OCI-LY1 (cell line): ENCODE data around the gene CDK17.

Source experiments
- H2AFZ ChIP-seq: fragments of 200-600 bp; sonication (generic), shearing (Covaris generic); 2 replicates; pipeline ENCODE4 v1.6.0; 2014; ENCODE audit warnings: antibody characterized with exemption, mild to moderate bottlenecking, low read length
- H3F3A ChIP-seq: fragments of 200-600 bp; sonication (generic), shearing (Covaris generic); 2 replicates; pipeline ENCODE4 v1.6.0; 2014; ENCODE audit warnings: mild to moderate bottlenecking, antibody characterized with exemption, low read length, moderate library complexity; ENCODE audit not compliant: insufficient read depth
- H3K27ac ChIP-seq: fragments of 200-600 bp; sonication (generic); 2 replicates; pipeline ENCODE4 v1.5.1; 2014; ENCODE audit warnings: low read length, mixed run types, mild to moderate bottlenecking, low read depth; ENCODE audit not compliant: poor library complexity, severe bottlenecking
- H3K27me3 ChIP-seq: fragments of 200-600 bp; sonication (generic); 2 replicates; pipeline ENCODE4 v1.6.0; 2014; ENCODE audit warnings: antibody characterized with exemption, mild to moderate bottlenecking, low read length, moderate library complexity; ENCODE audit not compliant: insufficient read depth
- H3K36me3 ChIP-seq: fragments of 200-600 bp; sonication (generic); 2 replicates; pipeline ENCODE4 v1.6.1; 2014; ENCODE audit warnings: mild to moderate bottlenecking, antibody characterized with exemption, low read length, moderate library complexity, mixed read lengths; ENCODE audit not compliant: insufficient read depth
- H3K4me1 ChIP-seq: fragments of 200-600 bp; sonication (generic); 2 replicates; pipeline ENCODE4 v1.5.1; 2014; ENCODE audit warnings: mild to moderate bottlenecking, low read length, moderate library complexity; ENCODE audit not compliant: insufficient read depth, severe bottlenecking
- H3K4me2 ChIP-seq: fragments of 200-600 bp; sonication (generic), shearing (Covaris generic); 2 replicates; pipeline ENCODE4 v1.6.1; 2014; ENCODE audit warnings: low read length
- H3K4me3 ChIP-seq: fragments of 200-600 bp; sonication (generic); 2 replicates; pipeline ENCODE4 v1.5.1; 2014; ENCODE audit warnings: low read length, low read depth, mild to moderate bottlenecking, mixed read lengths; ENCODE audit not compliant: poor library complexity, severe bottlenecking
- H3K79me2 ChIP-seq: fragments of 200-600 bp; shearing (Covaris generic); 2 replicates; pipeline ENCODE4 v1.6.1; 2016; ENCODE audit warnings: mixed run types, low read length, mixed read lengths; ENCODE audit not compliant: insufficient read depth
- H3K9ac ChIP-seq: fragments of 200-600 bp; sonication (generic), shearing (Covaris generic); 2 replicates; pipeline ENCODE4 v1.6.1; 2014; ENCODE audit warnings: mild to moderate bottlenecking, low read length, mixed read lengths
- H3K9me2 ChIP-seq: fragments of 200-600 bp; sonication (generic), shearing (Covaris generic); 2 replicates; pipeline ENCODE4 v1.6.1; 2014; ENCODE audit warnings: low read depth, mild to moderate bottlenecking, low read length, mixed read lengths
- H3K9me3 ChIP-seq: fragments of 200-600 bp; shearing (Covaris generic); 2 replicates; pipeline ENCODE4 v1.6.1; 2014; ENCODE audit warnings: low read length, mixed read lengths
- H4K20me1 ChIP-seq: fragments of 200-600 bp; sonication (generic), shearing (Covaris generic); 2 replicates; pipeline ENCODE4 v1.6.0; 2016; ENCODE audit warnings: mild to moderate bottlenecking, low read length; ENCODE audit not compliant: insufficient read depth
- EZH2 ChIP-seq: fragments of 200-600 bp; sonication (generic), shearing (Covaris generic); IDR thresholded peaks from 2 replicates; pipeline ENCODE4 v1.8.0; 2017; ENCODE audit warnings: borderline replicate concordance, mixed run types, mild to moderate bottlenecking, antibody characterized with exemption, low read length, moderate library complexity, mixed read lengths
- TF ChIP-seq, protein P1 (sequence below): fragments of 200-600 bp; sonication (generic), shearing (Covaris generic); IDR thresholded peaks from 2 replicates; pipeline ENCODE4 v1.5.1; 2017; ENCODE audit warnings: mild to moderate bottlenecking, antibody characterized with exemption, low read length, moderate library complexity, mixed read lengths

Gene CDK17

DNA sequence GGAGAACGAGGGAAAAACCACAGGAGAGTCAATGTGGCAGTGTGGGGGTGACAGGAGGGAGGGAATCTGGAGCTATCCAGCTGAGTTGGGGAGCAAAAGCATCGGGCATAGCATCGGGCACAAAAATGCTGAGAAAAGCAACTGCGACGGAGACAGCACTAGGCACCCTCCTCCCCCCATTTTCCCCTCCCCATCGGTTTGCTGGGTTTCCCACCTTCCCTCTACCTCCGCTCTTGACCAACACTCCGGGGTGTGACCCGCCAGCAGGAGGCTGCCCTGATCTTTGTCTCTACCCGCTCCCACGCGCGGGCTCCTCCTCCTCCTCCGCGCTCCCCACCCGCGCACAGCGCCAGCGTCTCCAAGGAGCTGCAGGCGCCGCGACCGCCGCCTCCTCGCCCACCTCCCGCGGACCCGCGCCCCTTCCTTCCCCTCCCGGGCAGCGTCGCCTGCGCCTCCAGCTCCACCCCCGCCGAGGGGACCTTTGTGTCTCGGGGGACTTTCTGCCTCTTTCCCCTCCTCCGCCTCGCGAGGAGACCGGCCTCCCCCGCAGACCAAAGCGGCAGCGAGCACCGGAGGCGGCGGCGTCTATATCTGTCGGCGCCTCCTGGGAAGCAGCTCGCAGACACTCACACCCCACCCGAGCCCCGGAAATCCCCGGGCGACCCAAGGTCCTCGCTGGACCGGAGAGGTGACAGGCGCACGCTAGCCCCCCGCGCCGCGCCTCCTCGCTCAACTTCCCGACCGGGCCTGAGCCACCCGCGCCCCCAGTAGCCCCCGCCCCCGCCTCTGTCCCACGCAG is 920 bp downstream of the CDK17 start:
- Histone ChIP-seq H2AFZ (no peak overlapping the region), H3F3A (no peaks in the 10 kb centered on the region)
- TF ChIP-seq, protein P1, sequence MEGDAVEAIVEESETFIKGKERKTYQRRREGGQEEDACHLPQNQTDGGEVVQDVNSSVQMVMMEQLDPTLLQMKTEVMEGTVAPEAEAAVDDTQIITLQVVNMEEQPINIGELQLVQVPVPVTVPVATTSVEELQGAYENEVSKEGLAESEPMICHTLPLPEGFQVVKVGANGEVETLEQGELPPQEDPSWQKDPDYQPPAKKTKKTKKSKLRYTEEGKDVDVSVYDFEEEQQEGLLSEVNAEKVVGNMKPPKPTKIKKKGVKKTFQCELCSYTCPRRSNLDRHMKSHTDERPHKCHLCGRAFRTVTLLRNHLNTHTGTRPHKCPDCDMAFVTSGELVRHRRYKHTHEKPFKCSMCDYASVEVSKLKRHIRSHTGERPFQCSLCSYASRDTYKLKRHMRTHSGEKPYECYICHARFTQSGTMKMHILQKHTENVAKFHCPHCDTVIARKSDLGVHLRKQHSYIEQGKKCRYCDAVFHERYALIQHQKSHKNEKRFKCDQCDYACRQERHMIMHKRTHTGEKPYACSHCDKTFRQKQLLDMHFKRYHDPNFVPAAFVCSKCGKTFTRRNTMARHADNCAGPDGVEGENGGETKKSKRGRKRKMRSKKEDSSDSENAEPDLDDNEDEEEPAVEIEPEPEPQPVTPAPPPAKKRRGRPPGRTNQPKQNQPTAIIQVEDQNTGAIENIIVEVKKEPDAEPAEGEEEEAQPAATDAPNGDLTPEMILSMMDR = peak; percentile 17; the same call in 1 of the 2 replicates
- no peak for TF ChIP-seq EZH2

DNA sequence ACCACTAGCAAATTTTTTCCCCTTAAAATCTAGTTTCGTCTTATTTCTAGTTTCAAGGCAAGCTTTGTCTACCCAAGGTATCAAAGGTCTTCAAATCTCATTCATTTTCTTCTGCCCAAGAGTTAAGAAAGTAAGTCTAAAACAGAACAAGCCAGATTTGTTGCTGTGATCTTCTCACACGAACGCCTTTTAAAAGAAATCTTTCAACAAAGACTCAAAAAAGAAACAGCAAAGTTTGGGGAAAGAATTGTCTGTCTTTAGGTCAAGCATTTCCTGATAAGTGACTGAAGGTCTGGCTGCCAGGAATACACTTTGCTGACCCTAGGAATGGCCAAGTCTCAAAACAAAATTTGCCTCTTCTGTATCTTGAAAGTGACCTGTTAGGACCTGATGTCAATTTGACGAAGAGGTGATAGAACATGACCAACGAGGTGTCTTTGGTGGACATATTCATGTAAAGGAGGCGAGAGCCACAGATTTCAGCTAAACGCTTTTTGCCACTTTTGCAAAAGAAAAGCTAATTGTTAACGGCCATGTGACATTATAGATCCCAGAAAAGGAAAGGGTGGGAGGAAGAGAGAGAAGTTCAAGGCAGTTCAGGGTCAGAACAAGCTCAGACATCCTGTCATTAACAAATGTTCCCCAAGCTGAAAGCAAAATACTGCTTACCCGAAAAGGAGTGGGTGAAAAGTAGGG is 1.7 kb downstream of the CDK17 start:
- TF ChIP-seq, protein P1 = no peak
- TF ChIP-seq EZH2 = no peak
- H3K4me2 ChIP-seq = peak overlapping the region; percentile 93
- H3K27me3 ChIP-seq = no peaks in the 10 kb centered on the region
- H3K9me2 ChIP-seq = no peaks in the 10 kb centered on the region
- H3K4me1 ChIP-seq = peaks cover 46% of the 10 kb centered on the region
- no peaks in the 10 kb centered on the region for H3K9me3 ChIP-seq
- H2AFZ ChIP-seq = no peak overlapping the region
- no peaks in the 10 kb centered on the region for H3K36me3 ChIP-seq
- no peaks in the 10 kb centered on the region for H3F3A ChIP-seq
- H3K4me3 ChIP-seq = peak overlapping the region; percentile 96
- no peaks in the 10 kb centered on the region for H4K20me1 ChIP-seq
- peaks cover 53% of the 10 kb centered on the region for H3K79me2 ChIP-seq
- peak overlapping the region; percentile 96 for H3K9ac ChIP-seq
- peak overlapping the region; percentile 80 for H3K27ac ChIP-seq

More for the DNA sequence above, 920 bp downstream of the CDK17 start:
- Histone ChIP-seq H3K4me1 (peaks cover 46% of the 10 kb centered on the region), H3K9me2 (no peaks in the 10 kb centered on the region), H4K20me1 (no peaks in the 10 kb centered on the region), H3K27ac (peak overlapping the region; percentile 80), H3K79me2 (peaks cover 45% of the 10 kb centered on the region), H3K4me3 (peak overlapping the region; percentile 96), H3K9me3 (no peaks in the 10 kb centered on the region), H3K36me3 (no peaks in the 10 kb centered on the region), H3K9ac (peak overlapping the region; percentile 96), H3K27me3 (no peaks in the 10 kb centered on the region), H3K4me2 (peak overlapping the region; percentile 93)

DNA sequence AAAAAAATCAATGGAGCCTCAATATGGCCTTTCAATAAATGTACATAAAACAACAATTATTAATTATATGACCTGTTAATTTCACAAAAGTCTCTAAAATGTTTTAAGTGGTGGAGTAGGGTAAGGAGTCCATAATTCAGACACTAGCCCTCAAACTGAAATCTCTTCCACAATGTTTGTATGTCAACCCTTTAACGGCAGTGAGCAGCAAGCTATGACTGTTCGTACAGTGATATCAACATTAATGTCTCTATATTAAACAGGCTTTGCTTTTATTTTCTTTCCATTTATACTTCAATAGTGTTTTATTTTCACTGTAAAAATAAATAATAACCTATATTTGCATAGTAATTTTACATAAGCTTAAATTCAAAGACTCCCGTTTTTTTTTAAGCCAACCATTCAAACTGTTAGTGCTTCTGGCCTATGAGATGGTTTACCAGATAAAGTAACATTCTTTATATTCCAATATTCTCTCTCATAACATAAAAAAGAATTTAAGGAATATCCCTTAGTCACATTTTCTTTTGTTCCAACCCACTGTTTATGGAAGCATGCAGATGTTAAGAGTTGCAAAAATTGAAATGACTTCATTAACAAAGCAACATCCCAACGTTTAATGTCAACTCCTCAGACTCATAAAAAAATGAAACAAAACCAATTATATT is 2.3 kb downstream of the CDK17 start:
- Histone ChIP-seq H3K36me3 (no peaks in the 10 kb centered on the region), H2AFZ (no peak overlapping the region), H3K79me2 (peaks cover 60% of the 10 kb centered on the region), H3F3A (no peaks in the 10 kb centered on the region), H3K27ac (peak overlapping the region; percentile 80), H3K9ac (peak overlapping the region; percentile 96), H3K4me1 (peaks cover 46% of the 10 kb centered on the region), H3K4me2 (peak overlapping the region; percentile 93), H3K4me3 (peak overlapping the region; percentile 96), H3K9me3 (no peaks in the 10 kb centered on the region), H3K9me2 (no peaks in the 10 kb centered on the region), H4K20me1 (no peaks in the 10 kb centered on the region), H3K27me3 (no peaks in the 10 kb centered on the region)
- TF ChIP-seq, protein P1 = no peak
- TF ChIP-seq EZH2 = no peak
